Measurements from ENCODE around the gene CD6.

CD6 gene

DNA sequence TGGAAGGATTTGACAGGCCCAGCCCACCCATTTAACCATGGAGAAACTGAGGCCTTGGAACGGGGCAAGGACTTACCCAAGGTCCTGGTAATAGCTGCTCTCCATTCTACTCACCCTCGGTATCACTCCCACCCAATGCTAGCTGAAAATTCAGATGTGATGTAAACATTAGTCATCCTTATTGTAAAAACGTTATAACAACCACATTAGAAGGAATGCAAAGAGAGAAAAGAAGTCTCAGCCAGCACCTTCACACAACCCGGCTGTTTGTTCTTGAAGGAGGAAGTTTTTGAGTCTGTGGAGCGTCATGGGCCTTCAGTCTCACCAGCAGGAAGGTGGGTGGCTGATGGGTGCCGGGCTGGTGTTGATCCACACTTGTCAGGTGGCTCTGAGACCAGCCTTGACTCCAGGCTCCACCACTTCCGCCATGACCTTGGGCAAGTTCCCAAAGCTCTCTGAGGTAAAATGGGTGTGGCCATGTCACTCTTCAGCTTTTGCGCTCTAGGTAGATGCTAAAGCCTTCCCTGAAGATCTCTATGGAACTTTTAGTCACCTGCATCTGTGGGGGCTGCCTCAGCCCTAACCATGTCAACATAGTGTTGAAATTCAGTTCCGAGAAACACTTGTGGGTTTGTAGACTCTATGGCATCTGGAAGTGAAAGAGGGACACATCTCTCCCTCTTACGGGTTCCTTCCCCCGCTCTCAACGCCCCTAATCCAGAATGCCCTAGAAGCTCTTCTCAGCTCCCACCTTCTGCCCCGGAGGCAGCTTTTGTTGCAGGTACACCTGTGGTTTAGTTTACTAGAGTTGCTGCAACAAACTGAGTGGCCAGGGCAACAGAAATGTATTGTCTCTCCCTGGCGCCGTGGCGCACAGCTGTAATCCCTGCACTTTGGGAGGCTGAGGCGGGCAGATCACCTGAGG is 14.8 kb downstream of the CD6 start:
- DNase-seq (ENCODE audit: low read depth) = no peak

- DNase-seq (ENCODE audit: low read depth) = no peak
These were observed 16.2 kb downstream of the CD6 start for GRCh38 chr11:60987577-60988277.

DNA sequence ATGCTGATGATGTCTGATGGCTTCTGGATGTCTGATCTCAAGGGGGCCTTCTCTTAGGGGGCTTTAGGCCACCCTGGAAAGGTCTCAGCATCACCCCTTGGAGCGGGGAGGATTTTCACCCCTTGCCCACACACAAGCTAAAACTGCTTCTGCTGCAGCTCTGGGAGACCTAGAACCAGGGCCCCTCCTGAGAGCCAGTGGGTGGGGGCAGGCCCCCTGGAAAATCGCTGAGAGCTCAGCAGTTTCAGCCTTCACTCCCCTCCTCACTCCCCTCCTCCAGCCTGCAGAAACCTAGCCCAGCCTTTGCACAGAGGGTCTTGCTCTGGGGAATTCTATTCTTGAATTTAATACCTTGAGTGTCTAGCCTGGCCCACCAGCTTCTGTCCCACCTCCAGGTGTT is 17.2 kb downstream of the CD6 start:
- DNase-seq (ENCODE audit: low read depth) = no peak

- DNase-seq (ENCODE audit: low read depth) = no peak
These were observed 17.7 kb downstream of the CD6 start for GRCh38 chr11:60989093-60989650.

DNA sequence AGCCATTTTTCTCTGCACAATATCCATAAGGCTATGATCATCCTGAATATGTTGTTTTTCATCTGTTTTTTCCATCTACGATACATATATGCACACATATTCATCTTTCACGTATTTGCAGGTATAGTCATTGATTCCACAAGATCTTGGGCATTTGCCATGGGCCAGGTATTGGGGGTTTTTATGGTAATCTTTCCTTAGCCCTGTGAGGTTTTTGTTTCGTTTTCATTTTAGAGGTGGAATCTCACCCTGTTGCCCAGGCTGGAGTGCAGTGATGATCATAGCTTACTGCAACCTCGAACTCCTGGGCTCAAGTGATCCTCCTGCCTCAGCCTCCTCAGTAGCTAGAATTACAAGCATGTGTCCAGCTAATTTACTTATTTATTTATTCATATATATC is 20.0 kb downstream of the CD6 start:
- DNase-seq (ENCODE audit: low read depth) = no peak

- DNase-seq (ENCODE audit: low read depth) = no peak
These were observed 21.4 kb downstream of the CD6 start for GRCh38 chr11:60992842-60993409.

DNA sequence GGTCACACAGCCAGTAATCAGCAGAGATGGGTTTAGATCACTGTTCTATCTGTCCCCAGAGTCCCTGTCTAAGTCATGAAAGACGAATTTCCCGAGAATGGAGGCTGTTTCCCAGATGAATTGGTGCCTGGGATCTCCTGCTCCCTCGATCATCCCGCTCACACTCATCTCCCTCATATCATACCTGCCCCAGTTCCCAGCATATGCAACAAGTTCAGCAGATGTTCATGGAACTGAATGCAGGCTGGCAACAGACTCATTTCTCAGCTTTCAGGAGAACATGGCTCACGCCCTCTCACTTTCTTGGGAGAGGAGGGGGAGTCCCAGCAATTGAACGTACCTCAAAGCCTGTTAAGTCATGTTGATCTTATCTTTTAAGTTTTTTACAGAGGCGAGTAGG is 22.1 kb downstream of the CD6 start:
- DNase-seq (ENCODE audit: low read depth) = no peak

GRCh38 chr11:60994541-60995080 is 23.1 kb downstream of the CD6 start:
- DNase-seq (ENCODE audit: low read depth) = no peak

DNA sequence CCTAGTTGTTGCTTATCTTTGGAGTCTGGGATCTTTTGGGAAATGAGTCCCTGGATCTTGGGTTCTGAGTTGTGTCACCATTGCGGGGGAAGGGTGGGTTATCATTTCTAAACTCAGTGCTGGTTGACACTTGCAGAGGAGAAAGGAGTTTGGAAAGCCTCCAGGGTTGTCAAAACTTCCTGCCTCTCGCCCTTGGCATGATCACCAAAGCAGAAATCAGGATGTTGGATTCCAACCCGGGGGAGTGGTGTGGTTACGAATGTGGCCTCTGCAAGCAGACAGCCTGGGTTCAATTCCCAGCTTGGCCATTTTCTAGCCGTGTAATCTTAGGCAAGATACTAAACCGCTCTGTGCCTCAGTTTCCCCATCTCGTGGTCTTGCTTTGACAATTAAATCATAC is 24.3 kb downstream of the CD6 start:
- no peak for DNase-seq (ENCODE audit: low read depth)

GRCh38 chr11:60996381-60997138 is 25.1 kb downstream of the CD6 start:
- DNase-seq (ENCODE audit: low read depth) = no peak

GRCh38 chr11:61000426-61000825 is 28.9 kb downstream of the CD6 start:
- DNase-seq (ENCODE audit: low read depth) = no peak

DNA sequence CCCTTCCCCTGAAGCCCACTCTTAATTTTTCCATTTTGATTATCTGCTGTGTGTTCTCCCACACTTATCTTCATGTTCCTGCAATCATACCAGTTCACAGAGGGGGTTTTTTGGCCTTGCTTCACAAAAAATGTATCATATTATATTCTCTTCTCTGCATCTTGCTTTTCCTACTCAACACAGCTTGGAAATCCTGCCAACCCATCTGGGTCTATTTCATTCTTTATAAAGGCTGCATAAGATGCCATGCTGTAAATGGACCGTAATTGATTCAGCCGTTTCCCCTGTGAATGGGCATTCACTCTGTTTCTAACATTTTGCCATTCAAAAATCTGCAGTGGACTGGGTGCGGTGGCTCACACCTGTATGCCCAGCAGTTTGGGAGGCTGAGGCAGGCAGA is 30.5 kb downstream of the CD6 start:
- no peak for DNase-seq (ENCODE audit: low read depth)

- no peak for DNase-seq (ENCODE audit: low read depth)
These were observed 31.1 kb downstream of the CD6 start for GRCh38 chr11:61002598-61002997.

GRCh38 chr11:61004180-61004611 is 32.7 kb downstream of the CD6 start:
- no peak for DNase-seq (ENCODE audit: low read depth)

DNA sequence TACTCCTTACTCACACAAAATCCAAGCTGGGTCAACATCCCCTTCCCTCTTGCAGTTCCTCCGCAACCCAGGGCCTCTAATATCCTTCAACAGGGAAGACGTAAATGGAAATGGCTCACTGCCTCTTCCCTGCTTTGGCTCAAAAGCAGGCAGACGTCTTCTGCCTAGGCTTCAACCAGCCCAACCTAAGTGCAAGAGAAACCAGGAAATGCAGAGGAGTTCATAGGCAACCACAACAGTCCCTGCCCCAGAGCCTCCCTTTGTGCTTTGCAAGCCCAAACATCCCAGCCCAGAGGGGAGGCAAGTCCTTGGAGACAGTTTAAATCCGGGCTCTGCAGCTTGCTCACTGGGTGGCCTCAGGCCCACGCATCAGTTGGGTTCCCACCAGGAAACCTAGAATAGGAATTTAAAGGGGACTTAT is 33.3 kb downstream of the CD6 start:
- DNase-seq (ENCODE audit: low read depth) = no peak

- no peak for DNase-seq (ENCODE audit: low read depth)
These were observed 36.0 kb downstream of the CD6 start for GRCh38 chr11:61007383-61007955.

GRCh38 chr11:61007956-61008896 is 36.7 kb downstream of the CD6 start:
- no peak for DNase-seq (ENCODE audit: low read depth)

GRCh38 chr11:61008971-61009370 is 37.5 kb downstream of the CD6 start:
- DNase-seq (ENCODE audit: low read depth) = no peak

DNA sequence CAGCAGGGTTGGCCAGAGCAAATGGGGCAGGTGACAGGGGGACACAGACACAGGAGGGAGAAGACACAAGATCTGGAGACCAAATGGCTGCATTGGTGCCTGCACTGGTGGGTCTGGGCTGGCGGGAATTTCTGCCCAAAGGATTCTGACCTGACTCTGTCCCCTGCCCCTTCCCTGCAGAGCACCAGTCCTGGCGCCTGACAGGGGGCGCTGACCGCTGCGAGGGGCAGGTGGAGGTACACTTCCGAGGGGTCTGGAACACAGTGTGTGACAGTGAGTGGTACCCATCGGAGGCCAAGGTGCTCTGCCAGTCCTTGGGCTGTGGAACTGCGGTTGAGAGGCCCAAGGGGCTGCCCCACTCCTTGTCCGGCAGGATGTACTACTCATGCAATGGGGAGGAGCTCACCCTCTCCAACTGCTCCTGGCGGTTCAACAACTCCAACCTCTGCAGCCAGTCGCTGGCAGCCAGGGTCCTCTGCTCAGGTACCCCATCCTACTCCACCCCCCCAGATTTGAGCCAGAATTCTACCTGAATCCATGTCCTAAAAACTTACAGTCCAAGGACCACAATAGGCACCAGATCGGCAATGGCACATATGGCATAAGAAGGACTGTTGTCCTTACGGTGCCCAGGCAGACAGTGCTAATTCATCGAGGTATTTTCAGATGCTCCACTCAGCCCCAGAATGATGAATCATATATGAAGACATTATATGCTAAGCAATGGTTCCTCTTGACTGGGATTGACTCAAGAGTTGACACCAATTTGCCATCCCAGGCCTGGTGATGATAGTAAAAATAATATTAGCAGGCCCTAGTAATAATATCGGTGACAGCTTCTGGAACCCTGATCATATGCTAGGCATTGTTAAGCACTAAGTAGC is 38.2 kb downstream of the CD6 start:
- no peak for DNase-seq (ENCODE audit: low read depth)
